NB4 (cell line): Measurements from ENCODE around the gene U2AF2.

Experiments
- POLR2A ChIP-seq: IDR thresholded peaks from 2 replicates; pipeline ENCODE4 v1.6.1; 2011; ENCODE audit warnings: mild to moderate bottlenecking; ENCODE audit not compliant: insufficient read length; ENCODE audit errors: extremely low read depth
- TF ChIP-seq, protein P1 (sequence below): IDR thresholded peaks from one replicate; pipeline ENCODE4 v1.5.1; 2012; ENCODE audit warnings: low read depth, low read length

DNA sequence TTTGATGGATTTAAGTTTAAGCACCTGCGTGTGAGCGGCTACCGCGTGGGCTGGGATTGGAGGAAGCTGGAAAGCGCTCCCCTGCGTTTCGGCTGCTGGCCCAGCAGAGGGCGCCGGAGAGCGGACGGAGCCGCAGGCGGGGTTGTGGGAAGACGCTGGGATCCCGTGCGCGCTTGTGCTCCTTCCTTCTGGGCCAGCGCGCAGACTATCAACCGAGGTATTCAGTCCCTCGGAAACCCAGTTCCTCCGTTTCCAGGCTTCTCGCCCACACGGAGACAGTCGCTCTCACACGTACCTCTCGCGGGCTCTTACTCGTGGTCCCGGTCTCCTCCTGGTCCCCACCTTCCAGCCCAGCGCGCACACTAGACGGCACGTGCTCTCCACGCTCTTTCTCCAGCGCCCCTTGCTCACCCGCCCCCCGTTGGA is 49.0 kb downstream of the U2AF2 start:
- TF ChIP-seq, protein P1, sequence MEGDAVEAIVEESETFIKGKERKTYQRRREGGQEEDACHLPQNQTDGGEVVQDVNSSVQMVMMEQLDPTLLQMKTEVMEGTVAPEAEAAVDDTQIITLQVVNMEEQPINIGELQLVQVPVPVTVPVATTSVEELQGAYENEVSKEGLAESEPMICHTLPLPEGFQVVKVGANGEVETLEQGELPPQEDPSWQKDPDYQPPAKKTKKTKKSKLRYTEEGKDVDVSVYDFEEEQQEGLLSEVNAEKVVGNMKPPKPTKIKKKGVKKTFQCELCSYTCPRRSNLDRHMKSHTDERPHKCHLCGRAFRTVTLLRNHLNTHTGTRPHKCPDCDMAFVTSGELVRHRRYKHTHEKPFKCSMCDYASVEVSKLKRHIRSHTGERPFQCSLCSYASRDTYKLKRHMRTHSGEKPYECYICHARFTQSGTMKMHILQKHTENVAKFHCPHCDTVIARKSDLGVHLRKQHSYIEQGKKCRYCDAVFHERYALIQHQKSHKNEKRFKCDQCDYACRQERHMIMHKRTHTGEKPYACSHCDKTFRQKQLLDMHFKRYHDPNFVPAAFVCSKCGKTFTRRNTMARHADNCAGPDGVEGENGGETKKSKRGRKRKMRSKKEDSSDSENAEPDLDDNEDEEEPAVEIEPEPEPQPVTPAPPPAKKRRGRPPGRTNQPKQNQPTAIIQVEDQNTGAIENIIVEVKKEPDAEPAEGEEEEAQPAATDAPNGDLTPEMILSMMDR = peak; percentile 41
- no peak for TF ChIP-seq POLR2A
